ENCODE data around the gene MAD1L1. TPM values are rescaled to one million over a fixed set of nuclear protein-coding genes. Genes with fewer than 3 reads are reported as not detected.
"Not testable (repeated sequence)": the region's sequence is repeated elsewhere in the genome, so short reads cannot be mapped to it uniquely, and the experiment has no call there.

The MAD1L1 gene
- total RNA-seq, 4 donors from 2014 or later = 22.3 to 56.6 (median 35.0) TPM

DNA sequence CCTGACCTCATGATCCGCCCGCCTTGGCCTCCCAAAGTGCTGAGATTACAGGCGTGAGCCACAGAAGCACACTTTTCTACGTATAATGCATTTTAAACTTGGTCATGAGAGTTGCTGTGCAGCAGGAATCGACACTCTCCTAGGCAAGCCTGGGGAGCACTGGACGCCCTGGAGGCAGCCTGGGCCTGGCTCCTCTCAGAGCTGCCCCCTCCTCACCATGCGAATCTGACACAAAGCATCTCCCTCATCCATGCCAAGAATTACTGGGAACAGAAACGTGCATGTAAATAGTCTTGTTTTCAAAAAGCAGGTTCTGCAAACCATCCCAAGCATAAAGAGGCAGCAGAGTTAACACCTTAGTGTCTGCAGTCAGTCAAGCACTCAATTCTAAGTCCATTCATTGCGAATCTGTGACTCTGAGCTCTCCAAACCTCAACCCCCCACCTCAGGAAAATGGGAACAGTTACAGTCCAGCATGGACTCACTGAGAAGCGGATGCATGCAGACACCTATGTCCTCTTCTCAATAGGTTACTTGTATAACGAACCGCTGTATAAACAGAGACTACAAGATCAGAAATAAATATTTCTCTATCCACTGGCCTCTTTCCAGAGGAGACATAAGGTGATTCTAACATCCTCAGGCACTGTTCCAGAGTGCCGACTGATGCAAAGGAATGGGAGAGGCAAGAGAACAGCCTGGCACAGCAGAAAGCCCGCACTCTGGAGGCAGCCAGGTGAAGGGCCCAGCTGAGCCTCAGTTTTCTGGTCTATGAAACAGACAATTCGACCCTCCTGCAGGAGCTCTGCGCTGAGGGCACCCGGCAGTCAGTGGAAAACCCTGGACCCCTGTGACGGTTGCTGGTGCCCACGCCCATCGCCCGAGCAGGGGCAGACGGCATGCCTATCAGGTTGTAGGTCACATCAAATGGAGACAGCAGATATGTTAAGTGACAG, 68.9 kb downstream of the MAD1L1 start:
- Histone ChIP-seq H3K36me3 (peaks cover 0 to 13% of the 10 kb centered on the region in 2 donors), H3K4me3 (no peak overlapping the region), H3K4me1 (peaks cover 0 to 57% (median 15%) of the 10 kb centered on the region in 3 donors), H3K27ac (peak overlapping the region in 3 of 4 donors; percentile 11 to 58 (median 40)), H3K27me3 (no peaks in the 10 kb centered on the region), H3K9me3 (no peaks in the 10 kb centered on the region)
- TF ChIP-seq, protein P1, sequence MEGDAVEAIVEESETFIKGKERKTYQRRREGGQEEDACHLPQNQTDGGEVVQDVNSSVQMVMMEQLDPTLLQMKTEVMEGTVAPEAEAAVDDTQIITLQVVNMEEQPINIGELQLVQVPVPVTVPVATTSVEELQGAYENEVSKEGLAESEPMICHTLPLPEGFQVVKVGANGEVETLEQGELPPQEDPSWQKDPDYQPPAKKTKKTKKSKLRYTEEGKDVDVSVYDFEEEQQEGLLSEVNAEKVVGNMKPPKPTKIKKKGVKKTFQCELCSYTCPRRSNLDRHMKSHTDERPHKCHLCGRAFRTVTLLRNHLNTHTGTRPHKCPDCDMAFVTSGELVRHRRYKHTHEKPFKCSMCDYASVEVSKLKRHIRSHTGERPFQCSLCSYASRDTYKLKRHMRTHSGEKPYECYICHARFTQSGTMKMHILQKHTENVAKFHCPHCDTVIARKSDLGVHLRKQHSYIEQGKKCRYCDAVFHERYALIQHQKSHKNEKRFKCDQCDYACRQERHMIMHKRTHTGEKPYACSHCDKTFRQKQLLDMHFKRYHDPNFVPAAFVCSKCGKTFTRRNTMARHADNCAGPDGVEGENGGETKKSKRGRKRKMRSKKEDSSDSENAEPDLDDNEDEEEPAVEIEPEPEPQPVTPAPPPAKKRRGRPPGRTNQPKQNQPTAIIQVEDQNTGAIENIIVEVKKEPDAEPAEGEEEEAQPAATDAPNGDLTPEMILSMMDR (IDR thresholded peaks at IDR 0.05) = peak in 2 of 4 experiments; percentile 5 to 16
- TF ChIP-seq POLR2A (IDR thresholded peaks at IDR 0.05) = no peak
- ATAC-seq = no peak
- WGBS, 2 donors (ENCODE audit: low coverage in 1 of 2) = 61 to 67% methylated on average over 6 to 13 of the region's 22 CpGs

DNA sequence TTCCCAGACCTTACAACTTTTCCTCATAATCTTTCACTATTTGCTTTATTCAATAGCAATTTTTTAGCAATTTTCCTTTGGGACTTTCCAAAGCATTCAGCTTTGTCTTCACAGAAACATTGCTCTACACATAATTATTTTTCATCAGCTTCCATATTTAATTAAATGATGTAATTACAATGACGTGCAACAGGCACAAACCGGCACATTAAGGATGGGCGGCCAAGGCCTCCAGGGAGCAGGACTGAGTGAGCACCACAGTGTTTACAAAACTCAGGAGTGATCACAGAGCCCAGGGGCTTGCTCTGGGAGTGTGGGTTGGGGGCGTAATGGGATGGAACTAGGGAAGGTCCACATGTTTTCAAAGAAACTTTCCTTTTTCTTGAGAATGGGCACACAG, 69.8 kb downstream of the MAD1L1 start:
- peak; percentile 69 for ATAC-seq
- H3K4me1 ChIP-seq = peaks cover 0 to 66% (median 24%) of the 10 kb centered on the region in 3 donors
- H3K27me3 ChIP-seq = no peaks in the 10 kb centered on the region
- WGBS, 2 donors (ENCODE audit: low coverage in 1 of 2) = 22 to 61% methylated on average over 4 of the region's 4 CpGs
- H3K9me3 ChIP-seq = no peaks in the 10 kb centered on the region
- H3K4me3 ChIP-seq = no peak overlapping the region
- TF ChIP-seq POLR2AphosphoS5 (IDR thresholded peaks at IDR 0.05) = no peak
- no peak for TF ChIP-seq EP300 (IDR thresholded peaks at IDR 0.05)
- TF ChIP-seq POLR2A (IDR thresholded peaks at IDR 0.05) = no peak
- TF ChIP-seq, protein P1 (IDR thresholded peaks at IDR 0.05) = no peak
- peak overlapping the region in 3 of 4 donors; percentile 11 to 58 (median 40) for H3K27ac ChIP-seq
- peaks cover 0 to 5% of the 10 kb centered on the region in 2 donors for H3K36me3 ChIP-seq

DNA sequence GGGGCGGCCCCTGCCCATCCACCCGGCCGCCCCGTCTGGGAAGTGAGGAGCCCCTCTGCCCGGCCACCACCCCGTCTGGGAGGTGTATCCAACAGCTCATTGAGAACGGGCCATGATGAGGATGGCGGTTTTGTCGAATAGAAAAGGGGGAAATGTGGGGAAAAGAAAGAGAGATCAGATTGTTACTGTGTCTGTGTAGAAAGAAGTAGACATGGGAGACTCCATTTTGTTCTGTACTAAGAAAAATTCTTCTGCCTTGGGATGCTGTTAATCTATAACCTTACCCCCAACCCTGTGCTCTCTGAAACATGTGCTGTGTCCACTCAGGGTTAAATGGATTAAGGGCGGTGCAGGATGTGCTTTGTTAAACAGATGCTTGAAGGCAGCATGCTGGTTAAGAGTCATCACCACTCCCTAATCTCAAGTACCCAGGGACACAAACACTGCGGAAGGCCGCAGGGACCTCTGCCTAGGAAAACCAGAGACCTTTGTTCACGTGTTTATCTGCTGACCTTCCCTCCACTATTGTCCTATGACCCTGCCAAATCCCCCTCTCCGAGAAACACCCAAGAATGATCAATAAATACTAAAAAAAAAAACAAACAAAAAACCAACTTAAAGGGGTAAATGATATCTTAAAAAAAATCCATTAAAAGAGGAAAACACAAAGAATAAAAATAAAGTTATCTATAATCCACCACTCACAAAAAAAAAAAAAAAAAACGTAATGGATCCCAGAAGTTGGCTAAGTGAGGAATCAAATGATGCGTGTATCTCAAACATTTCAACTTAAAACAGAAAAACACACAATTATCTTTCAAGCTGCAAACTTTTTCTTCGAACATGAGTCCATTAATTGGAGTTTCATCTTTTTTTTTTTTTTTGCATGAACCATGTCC, 70.5 kb downstream of the MAD1L1 start:
- H3K36me3 ChIP-seq, H3K9me3 ChIP-seq, H3K4me3 ChIP-seq, ATAC-seq, H3K27me3 ChIP-seq: not testable (repeated sequence)
- WGBS, 2 donors (ENCODE audit: low coverage in 1 of 2) = 32 to 69% methylated on average over 3 to 6 of the region's 17 CpGs
- H3K27ac ChIP-seq = peak overlapping the region in 1 of 4 donors; percentile 58
- H3K4me1 ChIP-seq = peaks cover 0 to 73% (median 31%) of the 10 kb centered on the region in 3 donors

DNA sequence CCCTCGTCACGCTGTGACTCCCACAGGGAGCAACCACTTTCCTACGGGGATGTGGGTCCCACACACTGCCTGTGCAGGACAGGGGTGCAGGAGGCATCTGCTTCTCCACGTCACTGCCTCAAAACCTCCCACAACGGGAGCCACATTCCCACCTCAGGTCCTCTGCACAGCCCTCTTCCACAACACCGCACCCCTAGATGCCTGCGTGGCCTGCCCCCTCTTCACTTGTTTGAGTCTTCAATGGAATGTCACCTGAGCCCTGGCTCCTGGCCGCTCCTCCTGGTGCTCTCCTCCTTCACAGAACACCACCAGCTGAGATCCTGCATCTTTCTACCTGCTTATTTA, 73.6 kb downstream of the MAD1L1 start:
- H3K27ac ChIP-seq = peak overlapping the region in 2 of 4 donors; percentile 77 to 83

More for the DNA sequence above, 73.6 kb downstream of the MAD1L1 start:
- no peaks in the 10 kb centered on the region for H3K27me3 ChIP-seq
- TF ChIP-seq EP300 (IDR thresholded peaks at IDR 0.05) (no peak), POLR2A (IDR thresholded peaks at IDR 0.05) (no peak), POLR2AphosphoS5 (IDR thresholded peaks at IDR 0.05) (no peak)
- TF ChIP-seq, protein P1 (IDR thresholded peaks at IDR 0.05) = no peak
- no peaks in the 10 kb centered on the region for H3K36me3 ChIP-seq
- H3K9me3 ChIP-seq = no peaks in the 10 kb centered on the region
- no peak overlapping the region for H3K4me3 ChIP-seq
- peaks cover 0 to 63% (median 36%) of the 10 kb centered on the region in 3 donors for H3K4me1 ChIP-seq
- no peak for ATAC-seq
- WGBS, 2 donors (ENCODE audit: low coverage in 1 of 2) = 97 to 99% methylated on average over 5 to 8 of the region's 8 CpGs
